ENCODE data around the gene ANO6. TPM values are rescaled to one million over a fixed set of nuclear protein-coding genes. Genes with fewer than 3 reads are reported as not detected.

The ANO6 gene
- total RNA-seq, 1 donor from 2014 or later, result 46.6 TPM

DNA sequence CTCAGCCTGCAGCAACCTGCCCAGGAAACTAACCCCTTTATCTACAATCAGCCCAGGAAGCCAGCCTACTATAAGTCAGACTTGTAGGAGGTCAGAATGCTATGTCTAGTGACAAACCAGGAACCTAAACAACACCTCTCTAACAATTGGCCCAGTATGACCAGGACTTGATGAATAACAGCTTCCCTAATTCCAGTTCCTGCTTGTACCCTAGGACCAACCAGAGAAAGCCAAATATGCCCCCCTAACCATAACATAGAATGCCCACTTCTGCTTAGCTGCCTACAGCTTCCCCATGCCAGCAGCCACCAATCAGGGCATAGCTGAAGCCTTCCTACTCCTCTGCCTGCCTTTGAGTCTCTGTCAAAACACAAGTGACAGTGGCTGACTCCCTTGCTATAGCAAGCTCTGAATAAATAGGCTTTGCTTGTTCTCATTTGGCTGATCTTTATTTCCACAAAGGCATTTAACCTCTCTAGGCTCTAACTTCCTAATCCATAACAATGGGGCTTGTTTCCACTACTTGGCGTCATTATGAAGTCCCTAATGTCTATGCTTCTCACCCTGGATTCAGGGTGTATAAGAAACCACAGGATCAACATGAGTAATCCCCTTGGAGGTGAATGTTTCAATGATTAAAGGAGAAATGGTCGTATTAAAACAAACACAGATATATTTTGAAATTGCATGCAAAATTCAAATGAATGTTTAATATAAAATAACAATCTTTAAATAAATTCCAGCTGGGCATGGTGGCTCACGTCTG lies 220.2 kb downstream of the ANO6 start:
- intact Hi-C loops (cut with DNase I), result no loop called here
- DNase-seq (no peak), ATAC-seq (ENCODE audit: poor library complexity) (peak; percentile 67)

- DNase-seq, result no peak
- no peak for ATAC-seq (ENCODE audit: poor library complexity)
- intact Hi-C loops (cut with DNase I), result no loop called here
Observed at GRCh38 chr12:45439039-45439438, 223.1 kb downstream of the ANO6 start.

GRCh38 chr12:45446013-45446412 lies 230.1 kb downstream of the ANO6 start:
- ATAC-seq (ENCODE audit: poor library complexity) (peak; percentile 29), DNase-seq (no peak)
- intact Hi-C loops (cut with DNase I), result no loop called here

DNA sequence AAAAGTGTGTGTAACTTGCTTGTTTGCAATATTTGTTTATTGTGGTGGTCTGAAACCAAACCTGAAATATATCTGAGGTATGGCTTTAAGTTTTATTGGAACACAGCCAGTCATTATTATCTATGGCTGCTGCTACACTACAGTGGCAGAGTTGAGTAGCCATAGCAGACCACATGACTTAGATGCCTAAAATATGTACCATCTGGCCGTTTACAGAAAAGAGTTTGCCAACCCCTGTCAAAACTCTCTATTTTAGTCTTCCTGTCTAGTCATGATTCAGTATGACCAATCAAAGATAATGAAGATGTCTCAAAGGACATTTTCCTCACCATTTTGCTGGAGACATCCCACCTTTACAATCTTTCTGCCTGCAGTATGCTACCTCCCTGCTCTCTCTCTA lies 242.3 kb downstream of the ANO6 start:
- DNase-seq (no peak), ATAC-seq (ENCODE audit: poor library complexity) (no peak)
- intact Hi-C loops (cut with DNase I), result no loop called here

GRCh38 chr12:45458854-45459807 lies 243.2 kb downstream of the ANO6 start:
- ATAC-seq (ENCODE audit: poor library complexity), result peak; percentile 77
- intact Hi-C loops (cut with DNase I), result no loop called here
- DNase-seq, result no peak

- no peak for ATAC-seq (ENCODE audit: poor library complexity)
- no peak for DNase-seq
- intact Hi-C loops (cut with DNase I), result no loop called here
Observed at GRCh38 chr12:45462506-45462905, 246.6 kb downstream of the ANO6 start.

- ATAC-seq (ENCODE audit: poor library complexity), result peak; percentile 36
- intact Hi-C loops (cut with DNase I), result no loop called here
- no peak for DNase-seq
Observed at GRCh38 chr12:45464699-45465098, 248.8 kb downstream of the ANO6 start.

DNA sequence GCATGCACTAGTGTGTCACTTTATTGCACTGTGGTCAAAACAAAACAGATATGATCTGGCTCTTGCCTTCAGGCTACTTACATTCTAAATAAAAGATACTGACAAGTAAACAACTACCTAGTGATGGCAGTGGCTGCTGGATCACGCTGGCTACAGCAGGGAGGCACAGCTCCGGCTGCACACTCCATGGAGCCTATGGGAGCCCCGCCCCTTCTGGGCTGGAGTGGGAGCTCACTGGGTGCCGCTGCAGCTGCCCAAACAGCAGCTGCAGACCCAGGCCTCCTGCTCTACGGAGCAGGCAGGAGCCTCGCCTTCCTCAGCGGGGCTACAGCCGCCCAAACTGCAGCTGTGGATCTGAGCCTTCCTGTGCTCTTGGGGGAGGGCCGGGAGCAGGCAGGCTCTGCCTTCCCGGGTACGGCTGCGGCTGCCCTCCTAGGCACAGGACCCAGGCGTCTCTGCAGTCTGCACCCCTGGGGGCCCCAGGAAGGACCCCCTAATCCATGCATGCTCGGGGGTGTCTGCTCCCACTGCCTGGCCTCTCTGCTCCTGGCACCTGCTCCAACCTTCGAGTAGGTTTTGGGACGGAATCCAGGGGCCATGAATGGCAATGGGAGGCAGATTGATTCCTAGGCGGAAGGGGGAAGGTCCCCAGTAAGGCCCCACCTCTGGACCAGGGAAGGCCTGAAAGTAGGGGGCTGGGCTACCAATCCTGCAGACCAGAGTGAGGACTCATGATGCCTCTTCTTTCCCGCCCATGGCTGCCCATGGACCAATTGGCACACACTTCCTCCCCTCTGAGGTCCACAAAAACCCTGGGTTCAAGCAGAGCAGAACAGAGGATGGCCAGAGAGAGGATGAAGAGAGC lies 253.1 kb downstream of the ANO6 start:
- DNase-seq, result peak; percentile 32
- ATAC-seq (ENCODE audit: poor library complexity), result no peak
- intact Hi-C loops (cut with DNase I), result no loop called here

DNA sequence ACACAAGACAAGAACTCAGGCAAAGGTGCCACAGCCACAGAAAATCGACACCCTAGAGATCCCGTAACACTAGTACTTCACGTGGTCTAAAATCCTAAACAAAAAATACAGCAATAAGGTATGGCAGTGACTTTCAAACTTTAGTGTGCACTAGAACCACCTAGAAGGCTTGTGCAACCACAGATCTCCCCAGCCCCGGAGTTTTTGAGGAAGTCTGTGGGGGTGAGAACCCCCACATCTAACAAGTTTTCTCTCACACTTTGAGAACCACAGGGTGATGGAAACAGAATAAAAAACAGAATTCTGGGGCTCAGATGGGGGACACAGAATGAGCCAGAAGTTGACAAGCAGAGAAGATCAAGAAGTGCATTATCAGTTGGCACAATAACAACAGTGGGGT lies 254.0 kb downstream of the ANO6 start:
- no peak for ATAC-seq (ENCODE audit: poor library complexity)
- intact Hi-C loops (cut with DNase I), result no loop called here

GRCh38 chr12:45473636-45474035 lies 257.7 kb downstream of the ANO6 start:
- ATAC-seq (ENCODE audit: poor library complexity) (no peak), DNase-seq (no peak)
- intact Hi-C loops (cut with DNase I), result no loop called here

More for the DNA sequence above, 254.0 kb downstream of the ANO6 start:
- DNase-seq, result no peak

DNA sequence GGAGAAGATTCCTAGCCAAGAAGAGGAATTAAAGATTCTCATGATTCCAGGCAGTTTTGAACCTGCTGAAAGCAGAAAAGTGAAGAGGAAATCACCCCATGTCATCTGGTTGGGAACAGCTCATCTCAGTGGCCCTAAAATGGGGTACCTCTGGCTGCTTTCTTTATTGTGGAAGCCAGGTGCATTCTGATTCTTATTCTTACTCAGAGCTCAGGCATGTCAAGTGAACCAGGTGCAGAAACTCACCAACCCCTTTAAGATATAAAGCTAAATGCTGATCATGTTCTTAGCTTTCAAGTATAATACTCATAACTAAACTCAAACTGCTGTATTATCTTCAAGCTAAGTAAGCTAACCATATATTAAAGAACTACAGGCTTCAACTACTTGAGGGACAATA lies 259.7 kb downstream of the ANO6 start:
- intact Hi-C loops (cut with DNase I), result no loop called here
- DNase-seq, result no peak
- ATAC-seq (ENCODE audit: poor library complexity), result no peak

DNA sequence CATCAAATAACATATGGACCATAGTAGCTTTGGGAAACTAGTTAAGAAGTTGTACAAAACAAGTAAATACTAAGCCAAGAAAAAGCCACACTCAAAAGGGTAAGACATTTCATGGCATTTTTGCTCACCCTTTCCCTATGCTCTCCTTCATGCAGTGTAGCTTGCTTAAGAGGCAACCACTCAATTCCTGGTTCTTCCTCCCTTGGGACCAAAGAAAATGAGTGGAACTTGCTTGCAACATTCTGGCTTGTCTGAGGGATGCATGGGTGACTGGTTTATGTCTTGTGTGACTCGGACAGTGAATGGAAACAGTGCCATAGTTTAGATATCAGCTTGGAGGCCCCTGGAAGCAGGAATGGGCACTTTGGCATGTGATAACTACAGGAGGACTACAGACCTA lies 261.6 kb downstream of the ANO6 start:
- ATAC-seq (ENCODE audit: poor library complexity) (no peak), DNase-seq (no peak)
- intact Hi-C loops (cut with DNase I), result no loop called here

DNA sequence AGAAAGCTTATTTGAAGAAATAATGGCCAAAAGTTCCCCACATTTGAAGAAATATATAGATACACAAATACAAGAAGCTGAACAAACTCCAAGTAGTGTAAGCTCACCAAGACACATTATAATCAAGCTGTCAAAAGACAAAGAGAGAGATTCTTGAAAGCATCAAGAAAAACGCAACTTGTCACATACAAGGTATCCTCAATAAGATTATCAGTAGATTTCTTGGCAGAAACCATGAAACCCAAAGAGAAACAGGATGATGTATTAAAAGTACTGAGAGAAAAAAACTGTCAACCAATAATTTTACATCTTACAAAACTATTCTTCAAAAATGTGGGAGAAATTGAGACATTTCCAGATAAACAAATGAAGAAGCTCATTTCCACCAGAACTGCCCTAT lies 263.0 kb downstream of the ANO6 start:
- intact Hi-C loops (cut with DNase I), result no loop called here
- no peak for ATAC-seq (ENCODE audit: poor library complexity)
- DNase-seq, result no peak

DNA sequence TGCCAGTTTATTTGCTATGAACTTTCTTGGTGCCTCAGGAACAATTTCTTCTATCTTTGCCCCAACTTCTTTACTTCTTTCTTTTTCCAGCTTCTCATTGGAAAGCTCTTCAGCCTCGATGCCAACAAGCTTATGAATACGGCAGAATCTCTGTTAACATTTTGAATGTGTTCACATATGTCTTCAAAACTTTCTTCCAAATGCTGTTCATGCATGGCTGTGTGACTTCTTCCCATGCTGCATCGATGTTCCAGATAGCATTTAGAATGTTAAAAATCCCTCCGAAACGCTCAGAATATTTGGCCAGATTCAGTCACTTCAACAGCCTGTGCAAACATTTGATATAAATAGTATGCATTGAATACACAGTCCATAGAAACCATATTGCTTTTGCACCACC lies 265.9 kb downstream of the ANO6 start:
- intact Hi-C loops (cut with DNase I), result no loop called here
- DNase-seq (no peak), ATAC-seq (ENCODE audit: poor library complexity) (no peak)

DNA sequence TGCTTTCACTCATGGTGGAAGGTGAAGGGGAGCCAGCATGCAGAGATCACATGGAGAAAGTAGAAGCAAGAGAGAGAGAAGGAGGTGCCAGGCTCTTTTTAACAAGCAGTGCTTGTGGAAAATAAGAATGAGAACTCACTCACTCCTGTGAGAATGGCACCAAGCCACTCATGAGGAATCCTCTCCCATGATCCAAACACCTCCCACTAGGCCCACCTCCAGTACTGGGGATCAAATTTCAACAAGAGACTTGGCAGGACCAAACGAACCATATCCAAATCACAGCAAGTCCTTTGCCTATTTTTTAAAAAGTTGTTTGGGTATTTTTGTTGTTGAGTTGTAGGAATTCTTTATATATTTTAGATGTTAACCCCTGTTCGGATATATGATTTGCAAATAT lies 267.7 kb downstream of the ANO6 start:
- intact Hi-C loops (cut with DNase I), result no loop called here
- ATAC-seq (ENCODE audit: poor library complexity) (peak; percentile 71), DNase-seq (peak; percentile 43)
